GM06990 (cell line): Measurements from ENCODE around the gene CST4.
"Not testable (repeated sequence)": the region's sequence is repeated elsewhere in the genome, so short reads cannot be mapped to it uniquely, and the experiment has no call there.

ENCODE experiments used
- DNase-seq: peaks from one replicate; pipeline ENCODE4 v3.0.0-alpha.2; 2011; ENCODE audit not compliant: insufficient read length; ENCODE audit errors: extremely low read depth
- H3K27me3 ChIP-seq: replicated peaks from 2 replicates; pipeline ENCODE4 v1.6.0; 2011; ENCODE audit warnings: low read length; ENCODE audit not compliant: control insufficient read depth, insufficient read depth
- H3K36me3 ChIP-seq: 2 replicates; pipeline ENCODE4 v1.5.1; 2011; ENCODE audit warnings: low read length; ENCODE audit not compliant: control insufficient read depth, insufficient read depth
- H3K4me3 ChIP-seq: replicated peaks from 2 replicates; pipeline ENCODE4 v1.5.1; 2011; ENCODE audit warnings: low read depth, mild to moderate bottlenecking, control low read depth, low read length
- CTCF ChIP-seq: IDR thresholded peaks from 2 replicates; pipeline ENCODE4 v1.5.1; 2011; ENCODE audit warnings: low read length, control low read depth, mild to moderate bottlenecking, inconsistent platforms; ENCODE audit not compliant: insufficient read depth, poor library complexity, severe bottlenecking

CST4 gene

GRCh38 chr20:23666189-23666588, 22.6 kb downstream of the CST4 start:
- TF ChIP-seq CTCF, result no peak
- no peak overlapping the region for H3K4me3 ChIP-seq
- H3K36me3 ChIP-seq, result no peaks in the 10 kb centered on the region
- no peaks in the 10 kb centered on the region; the same call in 1 of the 2 replicates for H3K27me3 ChIP-seq
- DNase-seq, result no peak

- no peak for TF ChIP-seq CTCF
- no peaks in the 10 kb centered on the region; the same call in 1 of the 2 replicates for H3K27me3 ChIP-seq
- no peak for DNase-seq
- H3K36me3 ChIP-seq, result no peaks in the 10 kb centered on the region
- H3K4me3 ChIP-seq, result no peak overlapping the region
These were observed 23.9 kb downstream of the CST4 start for GRCh38 chr20:23664954-23665353.

DNA sequence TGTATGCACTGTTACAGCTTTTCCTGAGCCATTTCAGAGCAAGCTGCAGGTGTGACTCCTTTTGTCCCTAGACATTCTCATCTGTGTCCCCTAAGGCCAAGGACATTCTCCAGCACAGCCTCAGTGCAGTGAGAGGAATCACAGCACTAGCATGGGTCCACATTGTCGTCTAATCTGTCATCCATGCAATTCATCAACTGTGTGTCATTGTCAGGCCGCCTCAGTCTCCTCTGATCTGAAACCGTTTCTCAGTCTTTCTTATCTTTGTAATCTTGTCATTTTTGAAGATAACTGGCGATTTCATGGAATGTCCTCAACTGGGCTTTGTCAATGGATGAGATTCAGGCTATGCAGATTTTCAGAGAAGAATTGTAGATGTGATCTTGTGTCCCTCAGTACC, 24.8 kb downstream of the CST4 start:
- not testable (repeated sequence) for H3K4me3 ChIP-seq, H3K27me3 ChIP-seq, DNase-seq, H3K36me3 ChIP-seq

- no peak overlapping the region for H3K4me3 ChIP-seq
- no peak for TF ChIP-seq CTCF
- DNase-seq, result no peak
- no peaks in the 10 kb centered on the region for H3K36me3 ChIP-seq
- H3K27me3 ChIP-seq, result no peaks in the 10 kb centered on the region
These were observed 25.7 kb downstream of the CST4 start for GRCh38 chr20:23663180-23663579.

DNA sequence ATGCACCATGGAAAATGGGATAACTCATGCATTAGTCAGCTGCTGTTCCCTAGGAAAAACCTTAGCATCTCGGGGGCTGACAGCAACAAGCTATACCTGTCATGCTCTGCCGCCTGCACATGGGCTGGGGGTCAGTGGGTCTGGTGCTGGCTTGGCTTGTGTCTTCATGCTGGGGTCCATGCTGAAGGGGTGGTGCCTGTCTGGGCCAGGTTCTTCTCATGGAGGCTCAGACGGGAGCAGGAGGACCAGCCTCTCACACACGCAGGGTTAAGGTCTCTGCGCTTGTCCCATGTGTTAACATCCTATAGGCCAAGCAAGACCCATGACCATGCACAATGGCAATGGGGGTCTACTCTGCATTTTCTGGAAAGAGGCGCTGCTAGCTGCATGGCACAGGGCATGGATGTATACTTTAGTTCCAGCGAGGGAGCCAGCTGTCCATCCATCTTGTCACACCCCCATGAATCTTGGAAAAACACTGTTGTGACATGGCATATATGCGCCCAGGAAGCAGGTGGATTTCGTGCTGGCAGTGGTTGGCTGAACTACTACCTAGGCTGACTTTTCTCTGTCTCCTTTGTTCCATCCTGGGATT, 26.5 kb downstream of the CST4 start:
- Histone ChIP-seq H3K27me3 (no peaks in the 10 kb centered on the region), H3K36me3 (no peaks in the 10 kb centered on the region), H3K4me3 (no peak overlapping the region)
- DNase-seq, result no peak
- no peak for TF ChIP-seq CTCF

DNA sequence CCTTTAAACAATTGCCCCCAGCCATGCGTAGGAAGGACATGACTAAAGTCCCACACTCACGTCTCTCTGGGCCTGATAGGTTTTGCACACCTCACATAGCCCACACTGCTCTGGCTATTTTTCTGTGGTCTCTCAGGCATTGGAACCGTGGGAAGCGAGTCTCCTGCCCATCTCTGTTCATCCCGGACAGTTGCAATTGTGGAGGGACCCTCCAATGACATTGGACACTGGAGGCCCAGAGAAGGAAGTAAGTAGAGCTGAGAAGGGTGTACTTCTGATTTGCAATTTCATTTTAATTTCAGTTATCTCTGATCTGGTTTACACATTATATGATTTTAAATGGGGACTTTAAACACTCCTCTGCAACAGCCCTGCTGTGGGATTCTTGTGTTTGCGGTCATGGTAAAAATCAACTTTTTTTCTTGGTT, 27.8 kb downstream of the CST4 start:
- no peak overlapping the region for H3K4me3 ChIP-seq
- no peaks in the 10 kb centered on the region for H3K27me3 ChIP-seq
- H3K36me3 ChIP-seq, result no peaks in the 10 kb centered on the region
- no peak for DNase-seq
- TF ChIP-seq CTCF, result no peak
